ENCODE results near the gene ANO2. TPM values are rescaled to one million over a fixed set of nuclear protein-coding genes. Genes with fewer than 3 reads are reported as not detected.
"Not testable (repeated sequence)": the region's sequence is repeated elsewhere in the genome, so short reads cannot be mapped to it uniquely, and the experiment has no call there.

ANO2 gene
- total RNA-seq, 3 donors from 2014 or later: not detected

DNA sequence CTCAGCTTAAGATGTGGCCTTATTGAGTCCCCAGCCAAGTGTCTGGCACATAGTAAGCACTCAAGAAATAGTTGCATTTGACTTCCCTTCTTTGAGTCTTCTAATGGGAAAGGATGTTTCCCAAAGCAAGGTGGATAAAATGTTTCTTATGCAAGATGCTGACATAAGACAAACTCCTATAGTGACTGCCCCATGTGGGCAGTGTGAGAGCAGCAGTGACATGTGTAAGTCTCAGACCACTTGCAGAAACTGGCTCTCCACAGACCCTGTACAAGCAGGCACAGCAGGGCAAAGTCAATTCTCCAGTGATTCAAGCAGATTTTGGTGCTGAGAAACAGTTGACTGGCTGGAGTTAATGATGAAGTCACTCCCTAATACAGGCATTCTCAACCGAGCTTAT lies 255.3 kb downstream of the ANO2 start:
- Mint-ChIP-seq H3K27me3 (ENCODE audit: low read depth) (no peaks in the 10 kb centered on the region), H3K36me3 (ENCODE audit: insufficient read depth) (no peaks in the 10 kb centered on the region), H3K4me1 (ENCODE audit: low read depth) (no peaks in the 10 kb centered on the region), H3K9me3 (no peaks in the 10 kb centered on the region), H3K4me3 (no peak overlapping the region)
- ATAC-seq (no peak), DNase-seq (no peak)

DNA sequence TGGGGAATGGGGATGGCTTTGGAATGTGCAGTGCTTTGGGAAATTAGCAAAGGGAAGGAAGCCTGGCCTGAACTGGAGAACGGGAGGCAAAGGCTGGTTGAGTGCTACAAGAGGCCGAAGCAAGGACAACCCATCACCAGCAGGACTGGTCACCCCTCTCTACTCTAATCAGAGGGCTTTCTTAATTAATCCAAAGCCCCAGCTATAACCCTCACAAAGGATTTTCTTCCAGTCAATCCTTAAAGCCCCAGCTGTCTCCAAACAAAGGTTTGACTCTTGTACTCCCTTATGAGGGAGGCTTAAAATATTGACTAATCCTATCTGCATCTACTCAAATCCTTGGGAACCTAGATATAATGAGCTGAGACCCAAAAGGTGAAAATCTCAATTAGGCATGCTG lies 256.8 kb downstream of the ANO2 start:
- H3K4me1 Mint-ChIP-seq (ENCODE audit: low read depth): no peaks in the 10 kb centered on the region
- H3K36me3 Mint-ChIP-seq (ENCODE audit: insufficient read depth): no peaks in the 10 kb centered on the region
- DNase-seq (no peak), ATAC-seq (no peak)
- H3K9me3 Mint-ChIP-seq: no peaks in the 10 kb centered on the region
- H3K27me3 Mint-ChIP-seq (ENCODE audit: low read depth): no peaks in the 10 kb centered on the region
- H3K4me3 Mint-ChIP-seq: no peak overlapping the region

DNA sequence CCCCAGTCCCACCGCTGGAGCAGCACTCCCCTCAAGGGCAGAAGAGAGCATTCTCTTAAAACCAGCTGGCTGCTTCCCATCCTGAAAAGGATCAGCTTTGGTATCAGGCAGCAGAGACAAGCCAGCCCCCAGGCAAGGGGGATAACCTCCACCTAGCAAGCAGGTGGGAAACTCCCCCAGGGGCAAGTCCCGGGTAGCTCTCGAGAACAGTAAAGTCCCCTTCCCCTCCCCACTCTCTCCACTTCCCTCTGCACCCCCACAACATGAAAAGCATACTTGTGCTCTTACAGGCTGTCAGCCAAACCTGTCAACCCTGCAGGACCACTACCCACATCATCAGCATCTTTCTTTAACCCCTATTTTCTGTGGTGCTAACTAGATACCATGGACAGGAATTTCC lies 259.1 kb downstream of the ANO2 start:
- Mint-ChIP-seq H3K27me3 (ENCODE audit: low read depth) (no peaks in the 10 kb centered on the region), H3K36me3 (ENCODE audit: insufficient read depth) (no peaks in the 10 kb centered on the region), H3K4me3 (no peak overlapping the region), H3K9me3 (no peaks in the 10 kb centered on the region), H3K4me1 (ENCODE audit: low read depth) (no peaks in the 10 kb centered on the region)
- ATAC-seq: no peak
- DNase-seq: no peak

DNA sequence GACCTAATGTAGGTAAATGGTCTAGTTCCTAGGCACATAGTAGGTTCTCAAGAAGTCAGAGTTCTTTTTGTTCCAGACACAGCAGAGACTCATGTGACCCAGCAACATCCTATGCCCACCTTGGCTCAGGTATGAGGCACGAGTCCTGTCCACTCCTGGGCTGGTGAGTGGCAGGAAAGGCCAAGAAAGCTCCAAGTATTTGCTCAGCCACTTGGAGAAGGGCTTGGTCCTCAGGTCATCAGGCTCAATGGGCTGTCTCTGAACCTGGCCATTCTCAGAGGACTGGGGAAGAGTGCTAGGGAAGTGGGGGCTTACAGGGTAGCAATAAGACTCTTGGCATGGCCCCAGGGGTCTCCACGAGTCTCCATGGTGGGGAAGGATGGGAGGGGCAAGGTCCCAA lies 260.1 kb downstream of the ANO2 start:
- H3K27me3 Mint-ChIP-seq (ENCODE audit: low read depth): peaks cover 2% of the 10 kb centered on the region
- no peaks in the 10 kb centered on the region for H3K36me3 Mint-ChIP-seq (ENCODE audit: insufficient read depth)
- H3K4me3 Mint-ChIP-seq: no peak overlapping the region
- no peak for DNase-seq
- no peaks in the 10 kb centered on the region for H3K4me1 Mint-ChIP-seq (ENCODE audit: low read depth)
- no peaks in the 10 kb centered on the region for H3K9me3 Mint-ChIP-seq
- no peak for ATAC-seq

GRCh38 chr12:5682581-5682980 lies 262.5 kb downstream of the ANO2 start:
- DNase-seq (no peak), ATAC-seq (no peak)
- Mint-ChIP-seq H3K4me1 (ENCODE audit: low read depth) (no peaks in the 10 kb centered on the region), H3K9me3 (no peaks in the 10 kb centered on the region), H3K27me3 (ENCODE audit: low read depth) (peaks cover 12% of the 10 kb centered on the region), H3K4me3 (no peak overlapping the region), H3K36me3 (ENCODE audit: insufficient read depth) (no peaks in the 10 kb centered on the region)

- Mint-ChIP-seq H3K9me3 (no peaks in the 10 kb centered on the region), H3K36me3 (ENCODE audit: insufficient read depth) (no peaks in the 10 kb centered on the region), H3K27me3 (ENCODE audit: low read depth) (peaks cover 25% of the 10 kb centered on the region), H3K4me3 (no peak overlapping the region), H3K4me1 (ENCODE audit: low read depth) (no peaks in the 10 kb centered on the region)
- DNase-seq (no peak), ATAC-seq (no peak)
Observed at GRCh38 chr12:5678176-5678575, 266.9 kb downstream of the ANO2 start.

GRCh38 chr12:5669624-5670023 lies 275.4 kb downstream of the ANO2 start:
- not testable (repeated sequence) for H3K27me3 Mint-ChIP-seq (ENCODE audit: low read depth); H3K36me3 Mint-ChIP-seq (ENCODE audit: insufficient read depth); DNase-seq; H3K4me3 Mint-ChIP-seq; ATAC-seq; H3K9me3 Mint-ChIP-seq; H3K4me1 Mint-ChIP-seq (ENCODE audit: low read depth)

DNA sequence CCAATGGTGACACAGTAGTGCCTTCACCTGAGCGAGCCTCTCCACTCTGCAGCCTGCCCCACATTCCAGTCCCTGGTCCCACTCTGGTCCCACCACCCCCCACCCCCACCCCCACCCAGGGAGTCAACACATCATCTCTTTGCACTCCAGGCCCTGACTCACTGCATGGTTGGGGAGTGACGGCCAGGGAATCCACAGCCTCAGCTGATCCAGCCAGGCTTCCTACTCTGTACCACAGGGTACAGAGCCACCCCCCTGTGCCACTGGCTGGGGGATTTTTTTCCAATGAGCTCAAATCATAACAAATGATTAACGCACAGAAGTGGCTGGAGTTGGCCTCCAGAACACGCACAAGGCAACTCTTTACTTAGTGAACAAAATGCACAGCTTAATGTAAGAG lies 279.4 kb downstream of the ANO2 start:
- Mint-ChIP-seq H3K27me3 (ENCODE audit: low read depth) (no peaks in the 10 kb centered on the region), H3K4me3 (no peak overlapping the region), H3K4me1 (ENCODE audit: low read depth) (no peaks in the 10 kb centered on the region), H3K36me3 (ENCODE audit: insufficient read depth) (no peaks in the 10 kb centered on the region), H3K9me3 (peaks cover 3% of the 10 kb centered on the region)
- no peak for DNase-seq
- ATAC-seq: no peak

GRCh38 chr12:5661811-5662210 lies 283.2 kb downstream of the ANO2 start:
- no peak for ATAC-seq
- Mint-ChIP-seq H3K9me3 (peaks cover 3% of the 10 kb centered on the region), H3K4me1 (ENCODE audit: low read depth) (no peaks in the 10 kb centered on the region), H3K27me3 (ENCODE audit: low read depth) (no peaks in the 10 kb centered on the region), H3K4me3 (no peak overlapping the region), H3K36me3 (ENCODE audit: insufficient read depth) (no peaks in the 10 kb centered on the region)
- DNase-seq: no peak

DNA sequence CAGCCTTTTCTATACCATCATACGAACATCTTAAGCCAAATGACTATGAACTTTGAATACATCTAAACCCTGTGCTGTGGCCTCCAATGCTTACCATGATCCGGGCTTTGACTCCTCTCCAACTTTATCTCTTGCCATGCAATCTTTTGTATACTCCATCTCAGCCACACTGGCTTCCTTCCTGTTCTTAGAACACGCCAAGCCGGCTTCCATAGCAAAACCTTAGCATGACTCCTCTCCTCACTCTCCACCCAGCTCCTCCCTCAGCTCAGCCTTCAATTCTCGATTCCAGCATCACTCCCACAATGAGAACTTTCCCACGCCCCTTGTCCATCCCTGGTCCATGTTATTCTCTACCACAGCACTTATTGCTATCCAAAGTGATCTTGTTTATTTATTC lies 284.8 kb downstream of the ANO2 start:
- DNase-seq (no peak), ATAC-seq (no peak)
- H3K36me3 Mint-ChIP-seq (ENCODE audit: insufficient read depth): no peaks in the 10 kb centered on the region
- no peaks in the 10 kb centered on the region for H3K27me3 Mint-ChIP-seq (ENCODE audit: low read depth)
- H3K4me1 Mint-ChIP-seq (ENCODE audit: low read depth): no peaks in the 10 kb centered on the region
- no peaks in the 10 kb centered on the region for H3K9me3 Mint-ChIP-seq
- no peak overlapping the region for H3K4me3 Mint-ChIP-seq

DNA sequence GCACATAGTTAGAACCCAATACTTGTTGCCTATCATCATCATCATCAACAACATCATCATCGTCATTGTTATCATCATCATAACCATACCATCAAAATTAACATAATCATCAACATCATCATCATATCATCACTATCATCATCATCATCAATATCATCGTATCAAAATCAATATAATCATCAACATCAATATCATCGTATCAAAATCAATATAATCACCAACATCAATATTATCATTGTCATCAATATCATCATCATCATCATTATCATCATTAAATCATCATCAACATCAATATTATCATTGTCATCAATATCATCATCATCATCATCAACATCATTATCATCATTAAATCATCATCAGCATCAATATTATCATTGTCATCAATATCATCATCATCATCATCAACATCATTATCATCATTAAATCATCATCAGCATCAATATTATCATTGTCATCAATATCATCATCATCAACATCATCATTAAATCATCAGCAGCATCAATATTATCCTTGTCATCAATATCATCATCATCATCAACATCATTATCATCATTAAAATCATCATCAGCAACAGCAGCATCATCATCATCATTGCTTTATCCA lies 286.6 kb downstream of the ANO2 start:
- not testable (repeated sequence) for H3K4me3 Mint-ChIP-seq; DNase-seq; H3K27me3 Mint-ChIP-seq (ENCODE audit: low read depth); ATAC-seq; H3K4me1 Mint-ChIP-seq (ENCODE audit: low read depth); H3K36me3 Mint-ChIP-seq (ENCODE audit: insufficient read depth); H3K9me3 Mint-ChIP-seq

DNA sequence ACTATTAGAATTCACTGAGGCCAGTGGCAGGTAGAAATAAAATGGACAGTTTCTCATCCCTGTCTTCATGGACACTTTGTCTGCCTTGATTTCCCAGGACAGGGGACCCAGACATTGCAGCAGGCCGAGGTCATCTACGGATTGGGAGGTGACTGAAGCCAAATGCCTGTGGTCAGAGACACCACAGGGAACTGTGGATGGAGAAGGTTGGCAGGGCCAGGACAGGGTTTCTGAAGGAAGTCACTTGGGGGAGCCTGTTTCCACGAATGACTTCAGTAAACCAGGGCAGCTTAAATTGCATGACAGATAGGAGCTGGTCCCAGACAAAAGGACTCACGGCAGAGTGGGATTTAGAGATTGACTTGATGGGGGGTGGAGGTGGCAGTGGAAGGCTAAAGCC lies 288.2 kb downstream of the ANO2 start:
- Mint-ChIP-seq H3K4me3 (no peak overlapping the region), H3K4me1 (ENCODE audit: low read depth) (no peaks in the 10 kb centered on the region), H3K27me3 (ENCODE audit: low read depth) (no peaks in the 10 kb centered on the region), H3K36me3 (ENCODE audit: insufficient read depth) (no peaks in the 10 kb centered on the region), H3K9me3 (no peaks in the 10 kb centered on the region)
- no peak for ATAC-seq
- no peak for DNase-seq

GRCh38 chr12:5655120-5655519 lies 289.9 kb downstream of the ANO2 start:
- DNase-seq: no peak
- H3K27me3 Mint-ChIP-seq (ENCODE audit: low read depth): no peaks in the 10 kb centered on the region
- ATAC-seq: no peak
- H3K36me3 Mint-ChIP-seq (ENCODE audit: insufficient read depth): no peaks in the 10 kb centered on the region
- H3K9me3 Mint-ChIP-seq: no peaks in the 10 kb centered on the region
- H3K4me1 Mint-ChIP-seq (ENCODE audit: low read depth): no peaks in the 10 kb centered on the region
- H3K4me3 Mint-ChIP-seq: no peak overlapping the region

DNA sequence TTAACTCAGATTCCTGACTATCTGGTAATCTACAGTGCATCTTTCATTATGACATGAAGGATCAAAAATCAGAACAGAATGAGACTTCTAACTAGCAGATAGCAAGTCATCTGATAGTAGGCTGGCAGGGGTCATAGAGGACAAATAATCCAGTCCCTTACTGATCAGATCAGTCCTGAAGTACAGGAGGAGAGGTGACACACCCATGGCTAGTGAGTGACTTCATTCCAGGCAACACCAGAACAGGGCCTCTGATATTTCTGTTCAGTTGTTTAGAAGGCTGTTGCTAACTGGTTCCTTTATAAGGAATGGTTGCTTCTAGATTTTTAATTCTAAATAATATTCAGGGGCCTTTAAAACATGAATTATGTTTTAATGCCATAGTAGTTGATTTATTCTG lies 291.0 kb downstream of the ANO2 start:
- DNase-seq: no peak
- peaks cover 3% of the 10 kb centered on the region for H3K27me3 Mint-ChIP-seq (ENCODE audit: low read depth)
- H3K36me3 Mint-ChIP-seq (ENCODE audit: insufficient read depth): no peaks in the 10 kb centered on the region
- ATAC-seq: no peak
- H3K4me1 Mint-ChIP-seq (ENCODE audit: low read depth): no peaks in the 10 kb centered on the region
- no peak overlapping the region for H3K4me3 Mint-ChIP-seq
- no peaks in the 10 kb centered on the region for H3K9me3 Mint-ChIP-seq

DNA sequence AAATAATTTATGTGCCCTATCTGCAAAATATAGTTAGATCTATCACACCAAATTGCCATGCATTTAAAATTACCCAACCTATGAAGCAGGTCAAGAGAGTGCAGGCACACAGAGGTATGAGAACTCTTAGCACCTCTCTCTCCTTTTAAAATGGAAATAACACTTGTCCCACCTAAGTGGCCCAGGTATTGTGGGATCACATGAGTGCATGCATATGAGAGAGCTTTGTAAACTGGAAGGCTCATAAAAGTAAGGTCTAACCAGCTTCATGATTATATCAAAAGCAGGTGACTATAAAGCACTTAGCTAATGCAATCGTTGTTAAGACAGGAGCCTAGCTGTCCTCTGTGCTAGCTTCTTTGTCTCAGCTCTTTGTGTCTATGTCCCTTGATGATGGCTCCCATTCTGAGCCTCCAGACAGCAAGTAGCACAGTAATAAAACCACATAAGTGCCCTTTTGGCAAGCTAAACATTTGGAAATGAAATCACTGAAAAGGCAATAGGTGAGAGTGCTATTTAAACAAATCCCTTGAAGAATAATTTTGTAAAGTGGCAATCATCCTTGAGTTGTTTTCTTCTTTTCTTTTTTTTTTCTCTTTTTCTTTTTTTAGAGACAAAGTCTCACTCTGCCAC lies 294.1 kb downstream of the ANO2 start:
- Mint-ChIP-seq H3K27me3 (ENCODE audit: low read depth) (peaks cover 5% of the 10 kb centered on the region), H3K9me3 (no peaks in the 10 kb centered on the region), H3K36me3 (ENCODE audit: insufficient read depth) (no peaks in the 10 kb centered on the region), H3K4me1 (ENCODE audit: low read depth) (no peaks in the 10 kb centered on the region), H3K4me3 (no peak overlapping the region)
- ATAC-seq (no peak), DNase-seq (no peak)
